22Rv1 (cell line): ENCODE measurements around the gene NOXRED1.

Experiments
- H3K27ac ChIP-seq: fragments of 450-650 bp; 2 replicates; pipeline ENCODE4 v1.5.1; 2017
- ZFX ChIP-seq: fragments of 450-650 bp; IDR thresholded peaks from 2 replicates; pipeline ENCODE4 v1.6.1; 2017; ENCODE audit warnings: antibody characterized with exemption, borderline replicate concordance
- TF ChIP-seq, protein P1 (sequence below): fragments of 450-650 bp; IDR thresholded peaks from 2 replicates; pipeline ENCODE4 v1.5.1; 2017; ENCODE audit warnings: mild to moderate bottlenecking

The NOXRED1 gene

DNA sequence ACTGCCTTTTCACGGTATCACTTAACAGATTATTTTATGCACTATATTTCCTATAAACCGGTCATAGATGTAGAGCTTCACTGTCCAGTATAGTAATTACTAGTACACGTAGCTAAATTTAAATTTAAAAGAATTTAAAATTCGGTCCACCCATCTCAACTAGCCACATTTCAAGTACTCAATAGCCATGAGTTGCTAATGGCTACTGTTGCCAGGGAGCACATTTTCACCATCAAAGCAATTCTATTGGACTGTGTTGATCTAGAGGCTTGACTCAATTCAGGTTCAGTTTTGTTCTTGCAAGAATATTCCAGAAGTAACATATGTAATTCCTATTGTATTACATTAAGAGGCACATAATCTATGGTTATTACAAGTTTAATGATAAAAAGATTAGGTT, 66.4 kb downstream of the NOXRED1 start:
- no peak for TF ChIP-seq ZFX
- no peak overlapping the region for H3K27ac ChIP-seq

- no peak for TF ChIP-seq ZFX
- TF ChIP-seq, protein P1, sequence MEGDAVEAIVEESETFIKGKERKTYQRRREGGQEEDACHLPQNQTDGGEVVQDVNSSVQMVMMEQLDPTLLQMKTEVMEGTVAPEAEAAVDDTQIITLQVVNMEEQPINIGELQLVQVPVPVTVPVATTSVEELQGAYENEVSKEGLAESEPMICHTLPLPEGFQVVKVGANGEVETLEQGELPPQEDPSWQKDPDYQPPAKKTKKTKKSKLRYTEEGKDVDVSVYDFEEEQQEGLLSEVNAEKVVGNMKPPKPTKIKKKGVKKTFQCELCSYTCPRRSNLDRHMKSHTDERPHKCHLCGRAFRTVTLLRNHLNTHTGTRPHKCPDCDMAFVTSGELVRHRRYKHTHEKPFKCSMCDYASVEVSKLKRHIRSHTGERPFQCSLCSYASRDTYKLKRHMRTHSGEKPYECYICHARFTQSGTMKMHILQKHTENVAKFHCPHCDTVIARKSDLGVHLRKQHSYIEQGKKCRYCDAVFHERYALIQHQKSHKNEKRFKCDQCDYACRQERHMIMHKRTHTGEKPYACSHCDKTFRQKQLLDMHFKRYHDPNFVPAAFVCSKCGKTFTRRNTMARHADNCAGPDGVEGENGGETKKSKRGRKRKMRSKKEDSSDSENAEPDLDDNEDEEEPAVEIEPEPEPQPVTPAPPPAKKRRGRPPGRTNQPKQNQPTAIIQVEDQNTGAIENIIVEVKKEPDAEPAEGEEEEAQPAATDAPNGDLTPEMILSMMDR, result no peak
- no peak overlapping the region for H3K27ac ChIP-seq
Measured at GRCh38 chr14:77355811-77356210, 67.5 kb downstream of the NOXRED1 start.

- H3K27ac ChIP-seq, result no peak overlapping the region
- TF ChIP-seq ZFX, result no peak
- TF ChIP-seq, protein P1, result no peak
Measured at GRCh38 chr14:77353469-77354141, 69.7 kb downstream of the NOXRED1 start.

GRCh38 chr14:77347751-77348150, 75.6 kb downstream of the NOXRED1 start:
- no peak for TF ChIP-seq ZFX
- TF ChIP-seq, protein P1, result no peak
- H3K27ac ChIP-seq, result no peak overlapping the region

- no peak overlapping the region for H3K27ac ChIP-seq
- TF ChIP-seq ZFX, result no peak
- TF ChIP-seq, protein P1, result no peak
Measured at GRCh38 chr14:77346495-77346894, 76.8 kb downstream of the NOXRED1 start.

DNA sequence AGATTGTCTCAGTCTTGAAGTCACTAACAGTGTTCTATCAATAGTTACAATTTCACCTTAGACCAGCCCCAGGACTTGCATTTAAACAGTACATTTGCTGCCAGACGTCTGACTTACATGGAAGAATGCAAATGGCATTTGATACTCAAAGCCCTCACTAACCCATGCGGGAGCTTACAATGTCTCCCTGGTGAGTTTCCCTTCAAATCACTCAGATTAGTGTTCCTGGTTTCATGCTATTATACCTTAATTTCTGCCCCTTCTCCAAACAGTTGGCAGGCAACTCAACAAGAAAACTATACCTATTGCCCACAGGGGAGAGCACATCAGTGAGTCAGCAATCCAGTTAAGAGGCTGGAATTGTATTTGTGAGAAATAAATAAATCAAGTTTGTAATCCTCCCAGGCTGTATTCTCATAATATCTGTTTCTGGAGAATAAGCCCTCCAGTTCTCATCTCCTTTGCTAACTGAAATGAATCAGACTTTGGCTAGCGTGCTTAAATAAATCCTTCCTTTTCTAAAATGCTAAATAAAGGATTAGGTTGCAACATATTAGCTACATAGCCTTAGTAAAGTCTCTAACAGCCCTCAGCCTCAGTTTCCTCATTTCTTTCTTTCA, 78.8 kb downstream of the NOXRED1 start:
- H3K27ac ChIP-seq, result no peak overlapping the region
- TF ChIP-seq, protein P1, result no peak
- no peak for TF ChIP-seq ZFX
